Globus pallidus (tissue), 1 donor: ENCODE results near the gene DLX1.

Source experiments
- DNase-seq: peaks from one replicate; pipeline ENCODE4 v3.0.0-alpha.2; 2015; ENCODE audit warnings: low spot score

DLX1 gene

DNA sequence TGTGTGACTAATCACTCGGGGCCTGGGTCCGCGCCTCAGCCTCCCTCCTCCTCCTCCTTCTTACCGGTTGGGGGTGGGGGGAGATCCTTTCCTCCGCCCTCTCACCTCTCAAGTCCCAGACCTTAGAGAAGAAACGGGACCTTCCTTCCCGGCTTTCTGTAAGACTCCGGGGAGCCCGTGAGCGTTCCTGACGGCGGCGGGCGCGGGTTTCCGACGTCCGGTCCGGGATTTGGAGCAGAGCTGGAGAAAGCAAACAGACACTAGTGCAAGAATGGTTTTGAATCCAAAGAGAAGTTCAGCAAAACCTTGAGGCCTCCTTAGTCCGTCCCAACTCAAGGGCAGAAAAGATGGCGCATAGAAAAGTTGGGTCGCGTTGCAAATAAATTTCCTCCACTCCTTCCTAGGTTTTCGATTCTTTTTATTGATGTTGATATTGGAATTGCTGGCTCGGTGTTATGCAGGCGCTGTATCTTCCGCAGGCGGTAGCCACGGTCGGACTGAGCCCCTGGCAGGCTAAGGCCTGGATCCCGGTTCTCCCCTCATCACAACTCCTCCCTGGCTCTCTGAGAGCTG, 2.0 kb downstream of the DLX1 start:
- no peak for DNase-seq

- DNase-seq: no peak
Measured at GRCh38 chr2:172087780-172088244, 2.5 kb downstream of the DLX1 start.

DNA sequence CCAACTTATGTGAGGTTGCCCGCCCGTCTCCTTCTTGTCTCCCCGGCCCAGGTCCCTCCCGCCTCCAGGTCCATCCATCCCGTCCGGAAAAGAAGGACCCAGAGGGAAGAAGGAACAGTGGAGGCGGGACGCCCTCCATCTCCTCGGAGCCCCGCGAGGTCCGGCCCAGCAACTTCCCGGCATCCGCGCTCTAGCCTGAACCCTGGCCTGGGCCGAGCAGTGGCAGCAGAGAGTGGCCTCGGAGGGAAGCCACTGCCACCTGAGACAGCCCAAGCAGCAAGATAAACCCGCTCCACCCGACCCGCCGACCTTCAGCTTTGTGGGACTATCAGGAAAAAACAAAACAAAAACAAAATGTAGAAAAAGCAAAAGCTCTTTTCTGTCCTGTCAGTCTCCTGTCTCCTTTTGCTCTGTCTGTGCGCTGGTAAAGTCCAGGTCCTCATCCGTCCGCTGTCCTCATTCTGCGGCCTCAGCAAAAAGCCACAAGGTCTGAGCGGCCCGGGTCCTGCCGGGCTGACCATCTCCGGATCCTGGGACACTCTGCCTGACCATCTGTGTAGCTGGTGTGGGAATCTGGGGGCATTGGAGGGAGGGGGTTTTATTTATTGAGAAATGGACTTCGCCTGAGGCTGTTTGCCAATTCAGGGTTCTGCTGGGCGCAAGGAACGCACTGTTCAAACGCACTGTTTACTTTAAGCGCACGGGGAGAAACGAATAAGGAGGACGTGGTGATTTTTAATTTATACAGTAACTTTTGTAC, 3.1 kb downstream of the DLX1 start:
- no peak for DNase-seq

GRCh38 chr2:172089005-172089504, 3.7 kb downstream of the DLX1 start:
- DNase-seq: no peak

GRCh38 chr2:172089633-172090032, 4.3 kb downstream of the DLX1 start:
- no peak for DNase-seq

- DNase-seq: no peak
Measured at GRCh38 chr2:172090044-172090961, 5.0 kb downstream of the DLX1 start.

DNA sequence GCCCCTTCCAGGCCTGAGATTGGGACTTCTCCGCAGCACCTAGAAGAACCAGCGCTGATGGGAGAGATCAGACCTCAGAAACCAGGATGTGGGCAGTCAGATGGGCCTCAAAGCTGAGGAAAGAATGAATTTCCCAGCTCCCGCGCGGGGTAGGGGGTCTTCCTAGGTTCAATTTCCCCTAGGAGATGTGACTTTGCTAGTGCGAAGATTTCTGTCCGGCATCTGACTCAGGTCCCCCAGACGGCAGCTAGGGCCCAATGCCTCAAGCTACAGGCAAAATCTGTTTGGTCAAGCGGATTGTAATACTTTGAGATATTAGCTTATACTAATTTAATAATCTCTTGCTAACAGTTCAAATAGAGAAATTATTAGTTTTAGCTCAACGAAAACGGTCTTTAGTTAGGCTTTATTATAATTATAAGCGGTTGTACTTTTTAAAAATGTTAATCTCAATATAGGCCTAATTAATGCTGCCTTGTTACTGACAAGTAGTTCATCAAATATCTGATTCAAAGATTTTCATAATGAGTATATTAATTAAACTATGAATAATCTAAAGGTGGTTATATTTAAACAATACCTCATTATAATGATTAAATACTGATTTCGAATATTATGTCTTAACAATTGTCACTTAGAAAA, 5.8 kb downstream of the DLX1 start:
- DNase-seq: no peak

- DNase-seq: no peak
Measured at GRCh38 chr2:172091761-172092566, 6.7 kb downstream of the DLX1 start.

DNA sequence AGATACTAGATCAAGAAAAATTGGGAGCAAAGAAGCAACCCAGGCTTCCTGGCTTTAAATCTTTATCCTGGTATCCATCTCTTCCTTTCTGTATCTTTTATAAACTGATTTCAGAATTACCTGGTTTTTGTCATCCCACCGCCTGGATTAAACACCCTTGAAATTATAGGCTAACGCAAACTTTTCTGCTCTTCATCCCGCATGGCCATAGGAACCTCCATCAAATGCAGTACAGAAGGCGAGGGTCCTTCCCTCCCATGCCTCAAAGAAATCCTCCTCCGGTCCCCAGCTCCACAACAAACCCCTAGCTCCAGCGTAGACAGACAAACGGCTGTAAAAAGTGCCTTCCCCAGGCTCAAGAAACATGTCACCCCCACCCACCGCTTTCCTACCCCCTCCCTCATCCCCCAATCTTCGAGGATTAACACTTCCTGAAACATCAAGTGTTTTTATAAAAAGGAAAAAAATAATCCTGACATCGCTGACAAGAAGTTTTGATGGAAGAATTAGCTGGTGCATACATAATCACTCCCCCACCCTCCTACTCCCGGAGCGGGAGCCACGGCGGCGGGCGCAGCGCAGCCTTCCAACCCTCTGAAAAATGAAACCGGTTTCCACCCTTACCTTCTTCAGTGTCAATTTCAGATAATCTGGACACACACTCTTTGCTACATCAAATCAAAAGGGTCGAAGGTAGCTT, 7.6 kb downstream of the DLX1 start:
- DNase-seq: no peak

- no peak for DNase-seq
Measured at GRCh38 chr2:172093416-172094293, 8.3 kb downstream of the DLX1 start.

DNA sequence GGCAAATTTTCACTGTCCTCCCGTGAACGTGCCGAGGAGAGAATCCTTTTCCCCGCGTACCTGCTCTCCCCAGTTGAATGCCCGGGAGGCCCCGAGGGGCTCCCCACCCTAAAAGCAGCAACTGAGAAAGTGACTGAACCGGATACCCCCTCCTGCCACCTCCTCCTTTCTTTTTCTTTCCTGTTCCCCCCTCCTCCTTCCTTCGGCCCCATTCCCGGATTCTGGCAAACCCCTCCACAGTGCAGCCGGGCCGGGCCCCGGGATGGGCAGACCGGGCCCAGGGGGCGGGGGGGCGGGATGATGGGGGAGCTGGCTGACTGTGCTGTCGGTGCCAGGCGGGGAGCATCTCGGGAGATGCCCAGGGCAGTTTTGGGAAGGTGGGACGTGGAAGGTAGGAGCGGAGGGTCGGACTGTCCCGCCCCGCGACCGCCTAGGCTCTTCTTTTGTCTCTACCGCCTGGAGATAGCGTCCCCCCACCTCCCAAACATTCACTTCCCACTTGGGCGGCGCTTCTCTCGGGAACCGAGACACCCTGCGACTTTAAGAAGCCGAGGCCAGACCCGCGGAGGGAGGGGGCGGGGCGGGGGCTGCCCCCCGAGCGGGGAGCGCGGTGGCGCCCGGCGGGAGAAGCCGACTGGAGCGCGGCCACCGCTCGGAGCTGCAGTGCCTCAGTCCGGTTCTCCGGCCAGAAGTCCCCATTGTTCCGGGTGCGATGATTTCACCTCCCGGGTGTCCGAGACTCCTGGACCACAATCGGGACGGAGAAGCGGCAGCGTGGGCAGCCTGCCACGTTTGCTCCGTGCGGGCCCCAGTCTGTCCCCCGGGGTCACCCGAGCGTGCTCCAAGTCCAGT, 9.2 kb downstream of the DLX1 start:
- DNase-seq: no peak

DNA sequence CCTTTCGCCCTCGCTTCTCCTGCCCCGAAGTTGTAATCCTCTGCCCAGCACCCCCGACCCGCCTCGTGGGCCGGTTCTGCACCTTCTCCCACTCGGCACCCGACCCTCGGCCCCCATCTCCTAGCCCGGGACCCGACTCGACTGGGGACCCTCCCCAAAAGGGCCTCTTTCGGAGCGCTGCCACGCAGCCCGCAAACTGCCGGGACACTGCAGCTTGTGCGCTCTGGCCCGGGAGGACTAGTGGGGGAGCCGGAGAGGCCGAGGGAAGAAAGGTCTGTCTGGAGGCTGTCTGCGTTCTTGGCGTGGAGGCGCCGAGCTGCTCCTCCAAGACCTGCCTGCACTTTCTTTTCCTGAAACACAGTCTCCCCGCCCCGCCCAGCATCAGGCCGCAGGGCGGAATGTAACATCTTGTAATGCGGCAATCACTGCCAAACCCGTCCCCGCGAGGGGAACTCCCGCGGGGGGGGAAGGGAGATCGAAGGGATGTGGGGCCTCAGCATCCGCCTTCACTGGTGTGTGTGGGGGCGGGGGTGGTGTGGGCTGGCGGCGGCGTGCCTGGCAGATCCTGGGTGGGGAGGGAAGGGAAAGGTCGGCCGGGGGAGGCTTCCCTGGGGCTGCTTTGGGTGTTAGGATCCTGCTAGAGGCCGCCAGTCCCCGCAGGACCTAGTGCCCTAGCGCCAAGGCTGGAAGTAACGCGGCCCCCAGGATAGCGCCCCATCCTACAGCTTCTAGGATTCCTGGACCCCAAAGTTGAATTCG, 10.0 kb downstream of the DLX1 start:
- DNase-seq: no peak

GRCh38 chr2:172095905-172096625, 10.8 kb downstream of the DLX1 start:
- no peak for DNase-seq

DNA sequence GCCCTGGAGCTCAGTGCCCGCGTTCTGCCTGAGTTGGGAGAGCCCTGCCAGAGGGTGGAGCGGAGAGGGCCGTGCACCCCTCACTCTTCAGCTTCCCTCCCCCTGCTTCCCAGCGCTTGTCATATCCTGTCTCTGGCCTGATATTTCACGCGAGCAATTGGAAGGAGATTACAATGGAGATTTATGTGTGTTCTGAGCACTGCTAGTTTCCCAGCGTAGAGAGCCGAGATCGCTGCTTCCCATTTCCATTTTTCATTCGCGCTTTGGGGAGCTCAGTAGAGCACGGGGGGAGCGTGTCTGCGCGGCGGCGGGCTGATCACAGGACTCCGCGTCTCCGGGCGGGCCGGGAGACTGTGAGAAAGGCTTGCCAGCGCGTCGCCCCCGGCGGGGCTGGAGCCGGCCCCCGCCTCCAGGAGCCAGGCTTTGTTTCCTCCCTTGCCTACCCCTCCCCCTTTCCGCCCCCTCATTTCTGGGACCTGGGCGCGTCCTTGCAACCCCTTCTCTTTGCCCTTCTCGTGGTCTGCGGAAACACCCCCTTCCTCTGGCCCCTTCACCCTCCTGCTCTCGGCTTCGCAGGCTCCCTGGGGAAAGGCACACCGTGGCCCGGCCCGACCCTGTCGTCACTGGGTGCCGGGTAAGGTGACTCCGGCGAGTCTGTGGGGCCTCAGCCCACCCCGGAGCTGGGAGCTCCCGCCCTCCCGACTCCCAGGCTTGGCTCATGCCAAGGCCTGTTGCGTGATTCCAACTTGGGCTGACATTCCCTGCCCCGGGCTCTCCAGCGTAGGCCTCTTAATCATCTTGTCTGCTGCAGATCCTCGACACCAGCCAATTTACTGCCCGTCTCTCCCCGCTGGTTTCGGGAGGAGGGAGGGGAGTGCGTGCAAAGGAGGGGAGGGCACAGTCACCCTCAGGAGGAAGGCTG, 11.6 kb downstream of the DLX1 start:
- no peak for DNase-seq

- no peak for DNase-seq
Measured at GRCh38 chr2:172097557-172098131, 12.3 kb downstream of the DLX1 start.

DNA sequence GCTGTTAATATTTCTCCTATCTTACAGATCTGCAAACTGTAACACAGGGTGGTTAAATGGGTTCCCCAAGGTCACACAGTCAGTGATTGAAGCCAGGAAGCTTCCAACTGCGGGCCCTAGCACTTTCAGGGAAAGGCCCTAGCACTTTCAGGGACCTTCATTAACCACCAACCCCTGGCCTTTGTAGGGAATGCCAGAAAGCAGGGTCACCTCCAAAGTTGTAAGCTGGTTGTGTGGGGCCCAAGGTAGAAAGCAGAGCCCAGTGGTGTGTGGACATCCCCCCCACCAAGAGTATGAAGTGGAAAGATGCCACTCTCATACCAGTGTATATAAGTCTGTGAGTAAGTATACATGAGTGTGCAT, 13.0 kb downstream of the DLX1 start:
- DNase-seq: no peak
